ENCODE measurements around the gene PERP.

PERP gene

DNA sequence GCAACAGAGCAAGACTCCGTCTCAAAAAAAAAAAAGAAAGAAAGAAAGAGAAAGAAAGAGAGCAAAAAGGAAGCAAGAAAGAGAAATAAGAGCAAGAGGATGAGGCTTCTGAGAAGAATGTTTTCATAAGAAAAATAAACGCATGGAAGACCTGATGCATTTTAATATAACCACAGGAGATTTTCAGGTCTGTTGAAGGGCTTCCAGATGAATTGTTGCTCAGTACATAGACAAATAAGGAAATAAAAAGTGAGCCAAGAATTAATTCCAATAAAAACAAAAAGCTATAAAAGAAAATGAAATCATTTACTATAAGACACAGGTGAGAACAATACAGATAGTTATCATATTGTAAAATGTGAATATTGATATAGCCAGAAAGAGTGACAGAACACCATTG, 43.5 kb downstream of the PERP start:
- H3K4me3 ChIP-seq (ENCODE audit: low read depth, low read length), result no peak overlapping the region

DNA sequence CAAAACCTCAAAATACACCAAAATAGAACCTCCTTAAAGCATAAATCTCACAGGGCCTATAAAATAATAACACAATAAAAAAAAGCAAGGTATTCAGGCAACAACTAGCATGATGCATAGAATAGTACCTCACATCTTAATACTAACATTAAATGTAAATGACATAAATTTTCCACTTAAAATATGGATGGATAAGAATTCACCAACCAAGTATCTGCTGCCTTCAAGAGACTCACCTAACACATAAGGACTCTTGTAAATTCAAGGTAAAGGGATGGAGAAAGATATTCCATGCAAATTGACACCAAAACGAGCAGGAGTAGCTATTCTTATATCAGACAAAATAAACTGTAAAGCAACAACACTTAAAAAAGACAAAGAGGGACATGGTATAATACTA, 52.2 kb downstream of the PERP start:
- no peak overlapping the region for H3K4me3 ChIP-seq (ENCODE audit: low read depth, low read length)

DNA sequence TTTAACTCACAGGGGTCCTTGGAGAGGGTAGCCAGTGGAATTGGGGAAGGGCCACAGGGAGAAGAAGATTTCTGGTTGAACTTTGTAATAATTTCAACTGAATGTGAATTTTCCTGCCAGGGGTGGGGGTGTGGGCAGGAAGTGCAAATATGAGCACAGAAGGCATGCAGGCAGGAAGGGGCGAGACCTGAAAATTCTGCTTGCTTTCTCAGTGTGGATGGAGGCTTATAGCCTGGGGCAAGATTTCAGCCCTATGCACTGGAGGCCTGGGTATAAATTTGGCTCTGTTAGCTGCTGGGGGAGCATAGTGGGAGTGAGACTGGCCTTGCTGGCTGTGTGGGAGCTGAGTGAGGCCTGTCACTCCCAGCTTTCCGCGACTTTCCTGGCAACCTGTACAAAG, 54.4 kb downstream of the PERP start:
- no peak overlapping the region for H3K4me3 ChIP-seq (ENCODE audit: low read depth, low read length)

DNA sequence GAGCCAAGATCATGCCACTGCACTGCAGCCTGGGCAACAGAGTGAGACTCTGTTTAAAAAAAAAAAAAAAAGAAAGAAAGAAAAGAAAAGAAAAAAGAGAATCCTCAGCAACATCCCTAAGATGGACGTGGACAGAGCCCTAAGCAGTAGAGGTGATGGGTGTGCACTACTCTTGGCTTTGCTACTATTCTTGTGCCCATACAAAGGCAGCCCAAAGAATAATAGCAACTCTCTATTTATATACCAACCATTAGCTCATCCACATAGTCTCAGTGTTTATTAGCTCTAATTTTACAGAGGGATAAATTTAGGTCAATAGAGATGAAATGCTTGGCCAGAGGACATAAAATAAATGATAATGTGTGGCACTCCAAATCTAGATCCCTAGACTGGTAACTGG, 62.2 kb downstream of the PERP start:
- H3K4me3 ChIP-seq (ENCODE audit: low read depth, low read length), result no peak overlapping the region

DNA sequence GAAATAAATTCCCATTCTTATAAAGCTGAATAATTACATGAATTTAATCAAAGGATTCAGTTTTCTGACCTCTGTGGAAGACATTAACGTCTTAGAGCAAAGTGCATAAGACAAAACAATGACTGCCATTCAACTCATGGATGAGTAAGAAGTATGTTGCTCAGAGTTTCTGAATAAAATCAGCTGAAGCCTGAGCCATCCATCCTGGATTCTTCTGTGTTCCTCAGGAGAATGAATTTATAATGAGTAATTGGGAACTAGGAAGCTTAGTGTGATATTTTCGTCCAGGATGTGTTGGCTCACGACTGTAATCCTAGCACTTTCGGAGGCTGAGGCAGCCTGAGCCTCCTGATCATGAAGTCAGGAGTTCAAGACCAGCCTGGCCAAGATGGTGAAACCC, 62.8 kb downstream of the PERP start:
- H3K4me3 ChIP-seq (ENCODE audit: low read depth, low read length), result no peak overlapping the region

Data from iPS-11a (cell line).